Liver (tissue), 9 donors: ENCODE data around the gene FRK. TPM values are rescaled to one million over a fixed set of nuclear protein-coding genes. Genes with fewer than 3 reads are reported as not detected.
A peak's percentile ranks its signal among the peaks of the same experiment; 100 is the strongest.

ENCODE experiments used
- DNase-seq: peaks from one replicate; pipeline ENCODE4 v3.0.0-alpha.2; 2017; ENCODE audit warnings: low spot score
- H3K27ac ChIP-seq, 2 donors: one replicate each; pipeline ENCODE4 v1.7.0; 2013; ENCODE audit warnings: inconsistent platforms in 2 of 2, low read length in 2 of 2, control low read depth in 1 of 2, low read depth in 1 of 2, mild to moderate bottlenecking in 1 of 2
- H3K27me3 ChIP-seq, 4 donors: one replicate each; pipeline versions ENCODE4 v1.6.1 to v1.7.0; 2013; ENCODE audit warnings: low read length in 3 of 4, inconsistent platforms in 1 of 4, mild to moderate bottlenecking in 1 of 4, moderate library complexity in 1 of 4; ENCODE audit not compliant: control insufficient read depth in 4 of 4, insufficient read depth in 4 of 4
- H3K36me3 ChIP-seq, 4 donors: one replicate each; pipeline versions ENCODE4 v1.6.1 to v1.7.0; 2013; ENCODE audit warnings: low read length in 3 of 4, mild to moderate bottlenecking in 3 of 4, low read depth in 1 of 4, moderate library complexity in 1 of 4; ENCODE audit not compliant: control insufficient read depth in 4 of 4, insufficient read depth in 3 of 4
- H3K4me1 ChIP-seq, 4 donors: one replicate each; pipeline versions ENCODE4 v1.6.1 to v1.7.0; 2013; ENCODE audit warnings: low read length in 3 of 4, mild to moderate bottlenecking in 3 of 4, moderate library complexity in 1 of 4; ENCODE audit not compliant: control insufficient read depth in 4 of 4, insufficient read depth in 4 of 4
- H3K4me3 ChIP-seq, 3 donors: one replicate each; pipeline versions ENCODE4 v1.6.1 to v1.7.0; 2013; ENCODE audit warnings: low read length in 3 of 3, control low read depth in 1 of 3, low read depth in 1 of 3, mild to moderate bottlenecking in 1 of 3
- H3K9ac ChIP-seq, 2 donors: one replicate each; pipeline ENCODE4 v1.7.0; 2013; ENCODE audit warnings: low read length in 2 of 2, mild to moderate bottlenecking in 2 of 2, moderate library complexity in 2 of 2, control low read depth in 1 of 2, low read depth in 1 of 2
- H3K9me3 ChIP-seq, 4 donors: one replicate each; pipeline versions ENCODE4 v1.6.1 to v1.7.0; 2013; ENCODE audit warnings: low read length in 3 of 4; ENCODE audit not compliant: control insufficient read depth in 4 of 4
- ATF3 ChIP-seq: IDR thresholded peaks from 2 replicates; pipeline ENCODE4 v1.6.1; 2016; ENCODE audit warnings: antibody characterized with exemption
- EGR1 ChIP-seq, 2 donors: IDR thresholded peaks; 2 replicates each; pipeline ENCODE4 v1.6.1; 2016 to 2018; ENCODE audit warnings: antibody characterized with exemption in 2 of 2, low read depth in 2 of 2
- FOXA1 ChIP-seq: IDR thresholded peaks from 2 replicates; pipeline ENCODE4 v1.6.1; 2016; ENCODE audit warnings: antibody characterized with exemption
- FOXA2 ChIP-seq: IDR thresholded peaks from 2 replicates; pipeline ENCODE4 v1.6.1; 2016; ENCODE audit warnings: antibody characterized with exemption
- HNF4A ChIP-seq, 2 donors: conservative IDR thresholded peaks; 2 replicates each; pipeline ENCODE4 v1.6.1; 2016; ENCODE audit warnings: antibody characterized with exemption in 2 of 2, mild to moderate bottlenecking in 2 of 2
- HNF4G ChIP-seq: IDR thresholded peaks from 2 replicates; pipeline ENCODE4 v1.6.1; 2016; ENCODE audit warnings: antibody characterized with exemption
- JUND ChIP-seq, 2 donors: IDR thresholded peaks; 2 replicates each; pipeline ENCODE4 v1.6.1; 2016; ENCODE audit warnings: antibody characterized with exemption in 2 of 2
- MAX ChIP-seq: IDR thresholded peaks from 2 replicates; pipeline ENCODE4 v1.6.1; 2016; ENCODE audit warnings: antibody characterized with exemption
- NR2F2 ChIP-seq: IDR thresholded peaks from 2 replicates; pipeline ENCODE4 v1.6.1; 2016; ENCODE audit warnings: antibody characterized with exemption
- RAD21 ChIP-seq, 2 donors: IDR thresholded peaks; 2 replicates each; pipeline ENCODE4 v1.6.1; 2016; ENCODE audit warnings: antibody characterized with exemption in 2 of 2, mild to moderate bottlenecking in 2 of 2
- REST ChIP-seq: IDR thresholded peaks from 2 replicates; pipeline ENCODE4 v1.6.1; 2016; ENCODE audit warnings: antibody characterized with exemption, mild to moderate bottlenecking
- RXRA ChIP-seq, 2 donors: IDR thresholded peaks; 2 replicates each; pipeline ENCODE4 v1.6.1; 2017 to 2018; ENCODE audit warnings: antibody characterized with exemption in 2 of 2, mild to moderate bottlenecking in 1 of 2
- SP1 ChIP-seq: IDR thresholded peaks from 2 replicates; pipeline ENCODE4 v1.6.1; 2018; ENCODE audit warnings: antibody characterized with exemption, mild to moderate bottlenecking
- YY1 ChIP-seq: IDR thresholded peaks from 2 replicates; pipeline ENCODE4 v1.6.1; 2016; ENCODE audit warnings: antibody characterized with exemption, mild to moderate bottlenecking
- ZBTB33 ChIP-seq: IDR thresholded peaks from 2 replicates; pipeline ENCODE4 v1.6.1; 2016; ENCODE audit warnings: antibody characterized with exemption
- WGBS: extraction: QIAGEN DNeasy Blood & Tissue Kit; methylation state at CpG from one replicate; pipeline ENCODE4 v1.1.7; 2013; 5-methylcytosine and 5-hydroxymethylcytosine counted together
- polyA plus RNA-seq, 2 donors: library from polyadenylated mRNA; stranded (reverse) in 1 of 2; unstranded in 1 of 2; fragments of 200-250 nt in 1 of 2; fragments of >200 nt in 1 of 2; fragmentation: Nextera tagmentation in 1 of 2; extraction: Ambion mirVana in 1 of 2; gene quantifications; one replicate each; pipeline versions ENCODE4 v1.2.1 to v1.2.3, GENCODE V29; 2013 to 2015
- total RNA-seq, 2 donors: library from RNA; depleted of rRNA; stranded (reverse); fragments of >200 nt; gene quantifications; one replicate each; pipeline ENCODE4 v1.2.3, GENCODE V29; 2014
- TF ChIP-seq, protein P1 (sequence below): fragments of 150-350 bp; IDR thresholded peaks from 2 replicates; pipeline ENCODE4 v1.5.1; 2017; ENCODE audit warnings: improper control_type of control experiment, low read depth, low read length; ENCODE audit not compliant: missing input control
- donor health status: healthy.
- donor health status: healthy.
- donor health status: healthy.
- donor health status: healthy.
- donor health status: healthy.

Gene FRK
- total and polyA plus RNA-seq, 4 donors: 3.6 to 26.8 (median 5.3) TPM

GRCh38 chr6:116101790-116102189 is 41.1 kb upstream of the FRK start (continued):
- TF ChIP-seq EGR1 (IDR thresholded peaks at IDR 0.05; ENCODE audit: low read depth in 2 of 2): no peak
- no peak for TF ChIP-seq HNF4G
- TF ChIP-seq FOXA1: no peak
- no peak for TF ChIP-seq ZBTB33
- no peak for TF ChIP-seq YY1
- no peak for TF ChIP-seq ATF3
- TF ChIP-seq SP1: no peak

DNA sequence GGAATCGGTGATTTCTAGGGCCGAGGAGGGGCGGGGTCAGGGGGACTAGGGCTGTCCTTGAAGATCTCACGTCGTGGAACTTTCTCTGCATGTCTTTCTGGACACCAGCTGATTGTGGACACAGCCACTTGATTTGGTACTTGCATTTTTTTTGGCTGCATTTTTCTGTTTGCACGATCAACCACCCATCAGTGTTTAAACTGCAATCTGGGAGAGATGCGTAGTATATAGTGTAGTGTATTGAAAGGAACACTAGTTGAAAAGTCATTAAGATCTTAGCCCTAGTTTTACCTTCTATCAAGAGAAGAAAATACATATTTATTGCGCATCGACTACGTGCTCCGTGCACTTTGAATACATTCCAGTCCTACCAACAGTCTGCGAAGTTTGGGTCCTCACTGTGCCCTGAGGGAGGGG is 40.6 kb upstream of the FRK start:
- Histone ChIP-seq H3K27ac (peak overlapping the region; percentile 83 to 97), H3K27me3 (no peaks in the 10 kb centered on the region), H3K9me3 (no peaks in the 10 kb centered on the region), H3K4me1 (peaks cover 1 to 68% (median 59%) of the 10 kb centered on the region in 4 donors), H3K36me3 (no peaks in the 10 kb centered on the region), H3K9ac (peak overlapping the region in 1 of 2 donors; percentile 59), H3K4me3 (peak overlapping the region; percentile 80 to 84 (median 82))
- TF ChIP-seq NR2F2 (no peak), RAD21 (IDR thresholded peaks at IDR 0.05) (no peak), YY1 (peak; percentile 56), JUND (IDR thresholded peaks at IDR 0.05) (no peak), ATF3 (no peak), HNF4A (conservative IDR thresholded peaks at IDR 0.05) (no peak)
- WGBS: 2% methylated on average over 12 of the region's 12 CpGs
- DNase-seq: no peak

DNA sequence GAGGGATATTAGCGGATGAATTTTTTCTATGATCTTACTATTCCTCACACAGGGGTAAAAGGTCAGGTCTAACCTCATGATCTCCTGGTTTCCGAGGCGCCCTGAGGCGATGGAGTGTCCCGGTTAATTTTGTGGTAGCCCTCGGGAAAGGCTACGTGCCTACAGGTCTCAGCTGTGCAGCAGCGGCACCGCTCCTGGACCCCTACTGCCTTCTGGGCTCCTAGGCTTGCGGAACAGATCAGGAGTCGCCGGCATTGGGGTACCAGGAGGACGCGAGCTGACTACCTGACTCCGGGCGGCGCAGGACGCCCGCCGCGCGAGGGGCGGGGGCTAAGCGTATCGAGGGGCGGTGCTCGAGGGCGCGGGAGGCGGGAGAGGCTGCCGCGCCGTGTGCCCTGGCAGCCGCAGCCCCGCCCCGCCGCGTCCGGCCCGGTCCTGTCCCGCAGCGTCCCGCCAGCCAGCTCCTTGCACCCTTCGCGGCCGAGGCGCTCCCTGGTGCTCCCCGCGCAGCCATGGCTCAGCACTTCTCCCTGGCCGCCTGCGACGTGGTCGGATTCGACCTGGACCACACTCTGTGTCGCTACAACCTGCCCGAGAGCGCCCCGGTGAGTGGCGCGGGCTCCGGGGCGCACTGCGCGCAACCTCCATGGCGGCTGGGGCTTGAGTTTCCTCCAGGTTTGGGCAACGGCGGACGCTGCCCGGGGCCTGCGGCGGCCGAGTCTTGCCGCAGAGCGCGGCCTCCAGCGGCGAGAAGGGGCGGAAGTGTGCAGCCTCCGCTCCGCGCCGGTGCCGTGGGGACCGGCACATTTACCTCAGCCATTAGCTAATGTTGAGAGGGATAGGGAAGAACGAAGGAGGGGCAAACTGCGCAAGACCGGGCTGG is 40.0 kb upstream of the FRK start, which contains the start of gene NT5DC1:
TSS of gene NT5DC1 (plus strand) at position 435 of the 883 bp plus-strand sequence. CDS start at position 513, 78 bp downstream.
- peak within 1 kb of the TSS; percentile 59 to 65 for H3K9ac ChIP-seq

More for the DNA sequence above, 40.0 kb upstream of the FRK start, which contains the start of gene NT5DC1:
- Histone ChIP-seq H3K27me3 (no peaks in the 10 kb centered on the region), H3K4me1 (peaks cover 1 to 62% (median 54%) of the 10 kb centered on the region in 4 donors), H3K36me3 (no peaks in the 10 kb centered on the region), H3K4me3 (peak within 1 kb of the TSS; percentile 80 to 84 (median 82)), H3K27ac (peak within 1 kb of the TSS; percentile 83 to 97), H3K9me3 (no peaks in the 10 kb centered on the region)
- WGBS: under 1% methylated on average over 87 of the region's 87 CpGs
- TF ChIP-seq FOXA2 (no peak), MAX (no peak), RXRA (IDR thresholded peaks at IDR 0.05) (peak in 1 of 2 donors; percentile 11), ZBTB33 (no peak), YY1 (peak; percentile 86), HNF4A (conservative IDR thresholded peaks at IDR 0.05) (peak; percentile 35 to 38), RAD21 (IDR thresholded peaks at IDR 0.05) (peak; percentile 18 to 50), NR2F2 (peak; percentile 30), REST (peak; percentile 30)
- TF ChIP-seq, protein P1, sequence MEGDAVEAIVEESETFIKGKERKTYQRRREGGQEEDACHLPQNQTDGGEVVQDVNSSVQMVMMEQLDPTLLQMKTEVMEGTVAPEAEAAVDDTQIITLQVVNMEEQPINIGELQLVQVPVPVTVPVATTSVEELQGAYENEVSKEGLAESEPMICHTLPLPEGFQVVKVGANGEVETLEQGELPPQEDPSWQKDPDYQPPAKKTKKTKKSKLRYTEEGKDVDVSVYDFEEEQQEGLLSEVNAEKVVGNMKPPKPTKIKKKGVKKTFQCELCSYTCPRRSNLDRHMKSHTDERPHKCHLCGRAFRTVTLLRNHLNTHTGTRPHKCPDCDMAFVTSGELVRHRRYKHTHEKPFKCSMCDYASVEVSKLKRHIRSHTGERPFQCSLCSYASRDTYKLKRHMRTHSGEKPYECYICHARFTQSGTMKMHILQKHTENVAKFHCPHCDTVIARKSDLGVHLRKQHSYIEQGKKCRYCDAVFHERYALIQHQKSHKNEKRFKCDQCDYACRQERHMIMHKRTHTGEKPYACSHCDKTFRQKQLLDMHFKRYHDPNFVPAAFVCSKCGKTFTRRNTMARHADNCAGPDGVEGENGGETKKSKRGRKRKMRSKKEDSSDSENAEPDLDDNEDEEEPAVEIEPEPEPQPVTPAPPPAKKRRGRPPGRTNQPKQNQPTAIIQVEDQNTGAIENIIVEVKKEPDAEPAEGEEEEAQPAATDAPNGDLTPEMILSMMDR: peak; percentile 1
- peak; percentile 82 for DNase-seq
